Pancreas (tissue), 10 donors: Measurements from ENCODE around the gene JMJD4. TPM values are rescaled to one million over a fixed set of nuclear protein-coding genes. Genes with fewer than 3 reads are reported as not detected.
A peak's percentile ranks its signal among the peaks of the same experiment; 100 is the strongest.

Experiments
- ATAC-seq, 4 donors: fragments of 200-7000 bp; cut with Tn5 transposase; one replicate each; pipeline versions ENCODE4 v1.8.0 to v1.9.1; 2020; ENCODE audit warnings: mild to moderate bottlenecking in 4 of 4, moderate library complexity in 4 of 4
- DNase-seq, 6 donors: peaks; one replicate each; pipeline ENCODE4 v3.0.0-alpha.2; 2020
- FAIRE-seq: peaks from 2 replicates; lab custom pipeline; 2012; peaks lifted over from hg19 to GRCh38; lab: Jason Lieb, UNC
- H3K27ac ChIP-seq, 4 donors: fragments of 200-600 bp; sonication (generic); 1 replicate in 3 of 4; 2 replicates in 1 of 4; pipeline versions ENCODE4 v1.5.0 to v1.8.0; 2020
- H3K27me3 ChIP-seq, 4 donors: fragments of 200-600 bp; one replicate each; pipeline ENCODE4 v1.8.0; 2021
- H3K36me3 ChIP-seq, 3 donors: fragments of 200-600 bp; sonication (generic) in 1 of 3; one replicate each; pipeline versions ENCODE4 v1.5.0 to v1.8.0; 2020 to 2021
- H3K4me1 ChIP-seq, 3 donors: fragments of 200-600 bp; one replicate each; pipeline ENCODE4 v1.8.0; 2021
- H3K4me3 ChIP-seq, 4 donors: fragments of 200-600 bp; sonication (generic) in 2 of 4; one replicate each; pipeline versions ENCODE4 v1.5.0 to v1.8.0; 2020 to 2021
- H3K9me3 ChIP-seq, 4 donors: fragments of 200-600 bp; one replicate each; pipeline ENCODE4 v1.8.0; 2021
- CTCF ChIP-seq, 4 donors: fragments of 200-600 bp; sonication (generic) in 3 of 4; IDR thresholded peaks; one replicate each; pipeline versions ENCODE4 v1.5.0 to v1.8.0; 2021; ENCODE audit warnings: antibody characterized with exemption in 4 of 4
- WGBS, 2 donors: extraction: QIAGEN DNeasy Blood & Tissue Kit; methylation state at CpG; one replicate each; pipeline ENCODE4 v1.1.7; 2013; 5-methylcytosine and 5-hydroxymethylcytosine counted together
- intact Hi-C, 3 donors: fragments of 100-400 bp; cut with DNase I; formaldehyde crosslinking; loops; one replicate each; pipeline versions ENCODE4 v1.11.1 to v1.14.2; 2022
- polyA plus RNA-seq, 2 donors: library from polyadenylated mRNA; stranded (reverse); fragments of 200-250 nt; gene quantifications; one replicate each; pipeline ENCODE4 v1.2.3, GENCODE V29; 2013
- total RNA-seq, 6 donors: library from RNA; stranded (reverse); fragmentation: NEBNext Ultra II Directional in 4 of 6; extraction: Animal tissue kit (Norgen Biotek cat#: 25700) in 4 of 6; gene quantifications; one replicate each; pipeline versions ENCODE4 v1.2.1 to v1.2.4, GENCODE V29; 2021 to 2023
- donor health status: healthy with polysubstance abuse.
- donor health status: DM: no; HTN: no; CAD: no; lungs with moderate emphysema.
- donor health status: DM: no; HTN: no; CAD: no.
- donor health status: control.
- donor health status: control.
- donor health status: Bipolar disorder and iron deficiency.
- donor health status: DM: yes; HTN: yes; CAD: no.
- donor health status: DM: no; HTN: no; CAD: no.
- donor health status: DM: no; HTN: no; CAD: no.
- donor health status: DM: yes; HTN: yes; CAD: no.

Gene JMJD4
- total and polyA plus RNA-seq, 8 donors = 4.8 to 14.8 (median 9.6) TPM

GRCh38 chr1:227776331-227776771 is 41.2 kb upstream of the JMJD4 start:
- no peak for ATAC-seq
- no peak for TF ChIP-seq CTCF (IDR thresholded peaks at IDR 0.05)
- no peak overlapping the region for H3K4me3 ChIP-seq
- no peak overlapping the region for H3K27ac ChIP-seq
- H3K36me3 ChIP-seq = no peaks in the 10 kb centered on the region
- intact Hi-C loops = no loop called here
- no peak for DNase-seq
- no peaks in the 10 kb centered on the region for H3K4me1 ChIP-seq
- no peak for FAIRE-seq
- H3K27me3 ChIP-seq = no peaks in the 10 kb centered on the region
- H3K9me3 ChIP-seq = no peaks in the 10 kb centered on the region
- 89 to 91% methylated on average over 7 of the region's 7 CpGs for WGBS, 2 donors

- 93 to 97% methylated on average over 10 of the region's 10 CpGs for WGBS, 2 donors
- intact Hi-C loops = no loop called here
Measured at GRCh38 chr1:227775841-227776240, 40.7 kb upstream of the JMJD4 start.

GRCh38 chr1:227774821-227775661 is 39.9 kb upstream of the JMJD4 start:
- no peaks in the 10 kb centered on the region for H3K4me1 ChIP-seq
- H3K36me3 ChIP-seq = no peaks in the 10 kb centered on the region
- FAIRE-seq (no peak), DNase-seq (peak in 1 of 6 donors; percentile 44), ATAC-seq (no peak)
- no peak overlapping the region for H3K27ac ChIP-seq
- H3K4me3 ChIP-seq = no peak overlapping the region
- WGBS, 2 donors = 88 to 91% methylated on average over 42 of the region's 42 CpGs
- H3K9me3 ChIP-seq = no peaks in the 10 kb centered on the region
- no peak for TF ChIP-seq CTCF (IDR thresholded peaks at IDR 0.05)
- no peaks in the 10 kb centered on the region for H3K27me3 ChIP-seq
- intact Hi-C loops = no loop called here

More at GRCh38 chr1:227775841-227776240, 40.7 kb upstream of the JMJD4 start:
- no peak for ATAC-seq
- Histone ChIP-seq H3K4me3 (no peak overlapping the region), H3K4me1 (no peaks in the 10 kb centered on the region), H3K27me3 (no peaks in the 10 kb centered on the region), H3K9me3 (no peaks in the 10 kb centered on the region), H3K36me3 (no peaks in the 10 kb centered on the region), H3K27ac (no peak overlapping the region)
- peak in 1 of 6 donors; percentile 16 for DNase-seq
- FAIRE-seq = no peak
- no peak for TF ChIP-seq CTCF (IDR thresholded peaks at IDR 0.05)

- no peak for FAIRE-seq
- Histone ChIP-seq H3K27ac (no peak overlapping the region), H3K4me1 (no peaks in the 10 kb centered on the region), H3K4me3 (no peak overlapping the region), H3K36me3 (no peaks in the 10 kb centered on the region), H3K9me3 (no peaks in the 10 kb centered on the region), H3K27me3 (no peaks in the 10 kb centered on the region)
- no peak for TF ChIP-seq CTCF (IDR thresholded peaks at IDR 0.05)
- intact Hi-C loops = no loop called here
- 89 to 92% methylated on average over 13 of the region's 13 CpGs for WGBS, 2 donors
- ATAC-seq = no peak
- no peak for DNase-seq
Measured at GRCh38 chr1:227774051-227774731, 39.1 kb upstream of the JMJD4 start.
